H9 (cell line): ENCODE data around the gene CALCR. TPM values are rescaled to one million over a fixed set of nuclear protein-coding genes. Genes with fewer than 3 reads are reported as not detected.

ENCODE experiments used
- DNase-seq: peaks from one replicate; pipeline ENCODE4 v3.0.0-alpha.2; 2017
- H2AFZ ChIP-seq: one replicate; pipeline ENCODE4 v1.6.1; 2013; ENCODE audit warnings: mild to moderate bottlenecking, low read length, control low read depth, moderate library complexity
- H2AK5ac ChIP-seq: 2 replicates; pipeline ENCODE4 v1.6.1; 2013; ENCODE audit warnings: low read length, control low read depth, mixed read lengths; ENCODE audit not compliant: insufficient read length
- H2BK120ac ChIP-seq: one replicate; pipeline ENCODE4 v1.6.1; 2013; ENCODE audit warnings: low read depth, mild to moderate bottlenecking, low read length, control low read depth, inconsistent platforms; ENCODE audit not compliant: poor library complexity, severe bottlenecking
- H2BK12ac ChIP-seq: 2 replicates; pipeline ENCODE4 v1.6.1; 2013; ENCODE audit warnings: low read length, control low read depth, mixed read lengths, low read depth; ENCODE audit not compliant: insufficient read length
- H2BK15ac ChIP-seq: 2 replicates; pipeline ENCODE4 v1.6.1; 2013; ENCODE audit warnings: low read depth, low read length, control low read depth
- H2BK20ac ChIP-seq: one replicate; pipeline ENCODE4 v1.6.1; 2013; ENCODE audit warnings: low read depth, mild to moderate bottlenecking, low read length, control low read depth, inconsistent platforms; ENCODE audit not compliant: poor library complexity, severe bottlenecking
- H2BK5ac ChIP-seq: 2 replicates; pipeline ENCODE4 v1.6.1; 2013; ENCODE audit warnings: low read length, control low read depth, mixed read lengths; ENCODE audit not compliant: insufficient read length
- H3K14ac ChIP-seq: 2 replicates; pipeline ENCODE4 v1.6.1; 2013; ENCODE audit warnings: low read length, control low read depth; ENCODE audit not compliant: insufficient read depth
- H3K18ac ChIP-seq: 2 replicates; pipeline ENCODE4 v1.6.1; 2013; ENCODE audit warnings: low read depth, mild to moderate bottlenecking, mixed read lengths, low read length, control low read depth; ENCODE audit not compliant: insufficient read length
- H3K23ac ChIP-seq: 2 replicates; pipeline ENCODE4 v1.6.1; 2013; ENCODE audit warnings: low read length, control low read depth, mixed read lengths, low read depth; ENCODE audit not compliant: insufficient read length
- H3K23me2 ChIP-seq: 2 replicates; pipeline ENCODE4 v1.6.1; 2013; ENCODE audit warnings: low read depth, mild to moderate bottlenecking, mixed read lengths, low read length, control low read depth; ENCODE audit not compliant: insufficient read length, poor library complexity, severe bottlenecking
- H3K27ac ChIP-seq: 2 replicates; pipeline ENCODE4 v1.5.1; 2013; ENCODE audit warnings: low read length, control low read depth, mixed read lengths, low read depth; ENCODE audit not compliant: insufficient read length
- H3K27me3 ChIP-seq: 2 replicates; pipeline ENCODE4 v1.6.1; 2013; ENCODE audit warnings: low read length, control low read depth, inconsistent platforms; ENCODE audit not compliant: insufficient read depth
- H3K4ac ChIP-seq: 2 replicates; pipeline ENCODE4 v1.6.1; 2013; ENCODE audit warnings: low read depth, mild to moderate bottlenecking, control low read depth, inconsistent platforms, low read length, moderate library complexity
- H3K4me1 ChIP-seq: 2 replicates; pipeline ENCODE4 v1.6.1; 2013; ENCODE audit warnings: low read length, control low read depth, inconsistent platforms; ENCODE audit not compliant: insufficient read depth
- H3K4me2 ChIP-seq: 2 replicates; pipeline ENCODE4 v1.6.1; 2013; ENCODE audit warnings: low read length, control low read depth, mixed read lengths; ENCODE audit not compliant: insufficient read length, insufficient read depth
- H3K56ac ChIP-seq: 2 replicates; pipeline ENCODE4 v1.6.1; 2013; ENCODE audit warnings: low read depth, mild to moderate bottlenecking, mixed read lengths, low read length, control low read depth; ENCODE audit not compliant: insufficient read length
- H3K79me1 ChIP-seq: 2 replicates; pipeline ENCODE4 v1.6.1; 2013; ENCODE audit warnings: low read depth, mild to moderate bottlenecking, moderate library complexity, low read length, control low read depth, inconsistent platforms; ENCODE audit not compliant: insufficient read depth, poor library complexity, severe bottlenecking
- H3K79me2 ChIP-seq: 2 replicates; pipeline ENCODE4 v1.6.1; 2013; ENCODE audit warnings: low read length, control low read depth, inconsistent platforms; ENCODE audit not compliant: insufficient read depth
- H3K9ac ChIP-seq: 2 replicates; pipeline ENCODE4 v1.6.1; 2013; ENCODE audit warnings: low read length, control low read depth, mixed read lengths; ENCODE audit not compliant: insufficient read length; ENCODE audit errors: extremely low read depth
- H3K9me3 ChIP-seq: one replicate; pipeline ENCODE4 v1.6.1; 2013; ENCODE audit warnings: low read depth, low read length, inconsistent platforms; ENCODE audit not compliant: control insufficient read depth
- H3T11ph ChIP-seq: one replicate; pipeline ENCODE4 v1.6.1; 2013; ENCODE audit warnings: mild to moderate bottlenecking, low read length, control low read depth, inconsistent platforms
- H4K20me1 ChIP-seq: one replicate; pipeline ENCODE4 v1.6.1; 2013; ENCODE audit not compliant: control insufficient read depth, insufficient read length, insufficient read depth
- H4K5ac ChIP-seq: 2 replicates; pipeline ENCODE4 v1.6.1; 2013; ENCODE audit warnings: low read depth, mild to moderate bottlenecking, mixed read lengths, low read length, control low read depth; ENCODE audit not compliant: insufficient read length
- H4K8ac ChIP-seq: replicated peaks from 2 replicates; pipeline ENCODE4 v1.6.1; 2013; ENCODE audit warnings: low read length, control low read depth, mixed read lengths, low read depth; ENCODE audit not compliant: insufficient read length
- H4K91ac ChIP-seq: 2 replicates; pipeline ENCODE4 v1.6.1; 2013; ENCODE audit warnings: low read depth, mild to moderate bottlenecking, moderate library complexity, mixed read lengths, low read length, control low read depth; ENCODE audit not compliant: insufficient read length
- H3K27ac Mint-ChIP-seq, 3 experiments: 2 replicates in 2 of 3; 3 replicates in 1 of 3; pipeline ENCODE4 v1.8.0; 2020 to 2021; ENCODE audit warnings: mixed read lengths in 3 of 3, mild to moderate bottlenecking in 1 of 3, moderate library complexity in 1 of 3
- H3K27me3 Mint-ChIP-seq: 2 replicates; pipeline ENCODE4 v1.8.0; 2021; ENCODE audit warnings: low read depth, mild to moderate bottlenecking, moderate library complexity, mixed read lengths
- H3K36me3 Mint-ChIP-seq, 3 experiments: 2 replicates in 2 of 3; 3 replicates in 1 of 3; pipeline ENCODE4 v1.8.0; 2020 to 2021; ENCODE audit warnings: low read depth in 3 of 3, mixed read lengths in 3 of 3; ENCODE audit not compliant: insufficient read depth in 1 of 3
- H3K4me1 Mint-ChIP-seq, 2 experiments: 2 replicates each; pipeline ENCODE4 v1.8.0; 2020; ENCODE audit warnings: mixed read lengths in 2 of 2
- H3K4me3 Mint-ChIP-seq, 2 experiments: 2 replicates in 1 of 2; 3 replicates in 1 of 2; pipeline ENCODE4 v1.8.0; 2020 to 2021; ENCODE audit warnings: mild to moderate bottlenecking in 2 of 2, mixed read lengths in 2 of 2, moderate library complexity in 1 of 2
- H3K9me3 Mint-ChIP-seq, 2 experiments: 2 replicates in 1 of 2; 3 replicates in 1 of 2; pipeline ENCODE4 v1.8.0; 2020; ENCODE audit warnings: mild to moderate bottlenecking in 2 of 2, mixed read lengths in 2 of 2, moderate library complexity in 1 of 2
- CTCF ChIP-seq: fragments of 200-600 bp; sonication (generic); conservative IDR thresholded peaks from 3 replicates; pipeline ENCODE4 v1.8.0; 2021; ENCODE audit warnings: antibody characterized with exemption, mild to moderate bottlenecking
- WGBS: extraction: QIAGEN DNeasy Blood & Tissue Kit; methylation state at CpG from one replicate; pipeline ENCODE4 v1.1.7; 2013; ENCODE audit warnings: missing lambda C conversion rate, low lambda C conversion rate, mixed read lengths; ENCODE audit not compliant: insufficient read length; ENCODE audit errors: extremely low coverage; 5-methylcytosine and 5-hydroxymethylcytosine counted together
- total RNA-seq: library from RNA; stranded (reverse); gene quantifications from 2 replicates; pipeline ENCODE4 v1.2.1, GENCODE V29; 2021

CALCR gene
- total RNA-seq, 1 experiment from 2014 or later: 0.52 TPM

DNA sequence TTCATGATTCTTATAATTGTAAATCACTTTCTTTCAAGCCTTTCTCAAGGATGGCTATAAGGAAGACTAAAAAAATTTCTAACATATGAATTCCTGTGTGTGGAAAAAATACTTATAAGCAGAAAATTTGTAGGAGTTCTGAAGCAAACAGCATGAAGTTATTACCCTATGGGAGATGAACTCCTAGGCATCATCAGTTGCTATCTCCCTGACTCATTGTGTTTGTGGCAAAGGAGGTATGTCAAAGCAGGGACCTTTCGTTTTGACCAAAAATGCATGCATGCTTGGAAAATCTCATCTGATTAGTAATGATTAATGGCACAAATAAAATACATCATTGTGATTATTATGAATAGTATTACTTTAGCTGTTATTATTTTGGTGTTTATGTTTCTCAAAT lies 59.4 kb downstream of the CALCR start:
- Histone ChIP-seq H3K23ac (no peak overlapping the region), H2BK120ac (no peak overlapping the region), H3K18ac (no peak overlapping the region), H3K27ac (no peak overlapping the region), H4K5ac (no peak overlapping the region), H3K4me1 (no peaks in the 10 kb centered on the region), H2AK5ac (no peak overlapping the region), H3K79me1 (no peaks in the 10 kb centered on the region), H2BK12ac (no peak overlapping the region), H4K20me1 (no peaks in the 10 kb centered on the region), H3K23me2 (no peaks in the 10 kb centered on the region), H3K9me3 (no peaks in the 10 kb centered on the region), H3K27me3 (no peaks in the 10 kb centered on the region), H3T11ph (no peak overlapping the region), H2AFZ (no peak overlapping the region), H3K79me2 (no peaks in the 10 kb centered on the region), H4K8ac (no peak overlapping the region), H3K4ac (no peak overlapping the region), H3K14ac (no peak overlapping the region), H2BK5ac (no peak overlapping the region), H3K4me2 (no peak overlapping the region), H3K9ac (no peak overlapping the region), H3K56ac (no peak overlapping the region), H4K91ac (no peak overlapping the region), H2BK20ac (no peak overlapping the region), H2BK15ac (no peak overlapping the region)
- H3K27me3 Mint-ChIP-seq: no peaks in the 10 kb centered on the region
- no peak overlapping the region for H3K4me3 Mint-ChIP-seq
- no peak for TF ChIP-seq CTCF
- H3K36me3 Mint-ChIP-seq: no peaks in the 10 kb centered on the region
- H3K4me1 Mint-ChIP-seq: no peaks in the 10 kb centered on the region
- no peak for DNase-seq
- no peak overlapping the region for H3K27ac Mint-ChIP-seq
- WGBS: no CpG with 5 or more reads among the region's 1 CpG
- no peaks in the 10 kb centered on the region for H3K9me3 Mint-ChIP-seq
